Esophagus squamous epithelium (tissue), 4 donors: ENCODE measurements around the gene COQ7.

Experiments
- POLR2A ChIP-seq, 4 donors: fragments of 450-650 bp; IDR thresholded peaks; one replicate each; pipeline ENCODE4 v1.6.1; 2017; ENCODE audit warnings: antibody characterized with exemption in 4 of 4, mild to moderate bottlenecking in 4 of 4, moderate library complexity in 3 of 4
- TF ChIP-seq, protein P1 (sequence below), 6 experiments: fragments of 450-650 bp in 4 of 6; fragments of 200-600 bp in 2 of 6; sonication (generic) in 2 of 6; IDR thresholded peaks; one replicate each; pipeline ENCODE4 v1.5.1; 2016 to 2019; ENCODE audit warnings: antibody characterized with exemption in 6 of 6, mild to moderate bottlenecking in 4 of 6, moderate library complexity in 4 of 6

DNA sequence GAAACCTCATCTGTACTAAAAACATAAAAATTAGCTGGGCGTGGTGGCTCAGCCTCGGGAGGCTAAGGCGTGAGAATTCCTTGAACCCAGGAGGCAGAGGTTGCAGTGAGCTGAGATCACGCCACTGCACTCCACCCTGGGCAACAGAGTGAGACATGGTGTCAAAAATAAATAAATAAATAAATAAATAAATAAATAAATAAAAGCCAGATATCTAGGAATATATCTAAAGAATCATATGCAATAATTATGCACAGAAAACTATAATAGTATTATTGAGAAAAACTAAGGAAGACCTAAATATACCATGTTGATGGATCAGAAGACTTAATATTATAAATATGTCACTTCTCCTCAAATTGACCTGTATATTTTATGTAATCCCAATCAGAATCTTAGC, 46.7 kb upstream of the COQ7 start:
- TF ChIP-seq POLR2A (IDR thresholded peaks at IDR 0.05), result no peak
- TF ChIP-seq, protein P1, sequence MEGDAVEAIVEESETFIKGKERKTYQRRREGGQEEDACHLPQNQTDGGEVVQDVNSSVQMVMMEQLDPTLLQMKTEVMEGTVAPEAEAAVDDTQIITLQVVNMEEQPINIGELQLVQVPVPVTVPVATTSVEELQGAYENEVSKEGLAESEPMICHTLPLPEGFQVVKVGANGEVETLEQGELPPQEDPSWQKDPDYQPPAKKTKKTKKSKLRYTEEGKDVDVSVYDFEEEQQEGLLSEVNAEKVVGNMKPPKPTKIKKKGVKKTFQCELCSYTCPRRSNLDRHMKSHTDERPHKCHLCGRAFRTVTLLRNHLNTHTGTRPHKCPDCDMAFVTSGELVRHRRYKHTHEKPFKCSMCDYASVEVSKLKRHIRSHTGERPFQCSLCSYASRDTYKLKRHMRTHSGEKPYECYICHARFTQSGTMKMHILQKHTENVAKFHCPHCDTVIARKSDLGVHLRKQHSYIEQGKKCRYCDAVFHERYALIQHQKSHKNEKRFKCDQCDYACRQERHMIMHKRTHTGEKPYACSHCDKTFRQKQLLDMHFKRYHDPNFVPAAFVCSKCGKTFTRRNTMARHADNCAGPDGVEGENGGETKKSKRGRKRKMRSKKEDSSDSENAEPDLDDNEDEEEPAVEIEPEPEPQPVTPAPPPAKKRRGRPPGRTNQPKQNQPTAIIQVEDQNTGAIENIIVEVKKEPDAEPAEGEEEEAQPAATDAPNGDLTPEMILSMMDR (IDR thresholded peaks at IDR 0.05), result no peak
